ENCODE results near the gene LENG9.

DNA sequence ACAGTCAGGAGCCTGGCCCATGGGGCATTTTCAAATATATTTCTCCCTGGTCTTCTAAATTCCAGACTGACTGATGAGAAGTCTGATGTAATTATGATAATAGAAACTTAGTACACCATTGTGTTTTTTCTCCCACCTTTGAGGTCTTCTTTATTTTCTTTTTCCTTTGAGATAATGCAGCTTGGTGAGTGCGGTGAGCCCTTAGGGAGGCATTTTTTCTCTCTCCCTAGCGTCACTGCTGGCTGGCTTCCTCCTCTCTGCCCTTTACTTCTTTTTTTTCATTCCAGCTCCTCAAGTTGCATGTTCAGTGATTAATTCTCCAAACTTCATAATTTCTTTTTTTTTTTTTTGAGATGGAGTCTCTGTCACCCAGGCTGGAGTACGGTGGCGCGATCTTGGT lies 22.3 kb upstream of the LENG9 start:
- TF ChIP-seq, protein P1, sequence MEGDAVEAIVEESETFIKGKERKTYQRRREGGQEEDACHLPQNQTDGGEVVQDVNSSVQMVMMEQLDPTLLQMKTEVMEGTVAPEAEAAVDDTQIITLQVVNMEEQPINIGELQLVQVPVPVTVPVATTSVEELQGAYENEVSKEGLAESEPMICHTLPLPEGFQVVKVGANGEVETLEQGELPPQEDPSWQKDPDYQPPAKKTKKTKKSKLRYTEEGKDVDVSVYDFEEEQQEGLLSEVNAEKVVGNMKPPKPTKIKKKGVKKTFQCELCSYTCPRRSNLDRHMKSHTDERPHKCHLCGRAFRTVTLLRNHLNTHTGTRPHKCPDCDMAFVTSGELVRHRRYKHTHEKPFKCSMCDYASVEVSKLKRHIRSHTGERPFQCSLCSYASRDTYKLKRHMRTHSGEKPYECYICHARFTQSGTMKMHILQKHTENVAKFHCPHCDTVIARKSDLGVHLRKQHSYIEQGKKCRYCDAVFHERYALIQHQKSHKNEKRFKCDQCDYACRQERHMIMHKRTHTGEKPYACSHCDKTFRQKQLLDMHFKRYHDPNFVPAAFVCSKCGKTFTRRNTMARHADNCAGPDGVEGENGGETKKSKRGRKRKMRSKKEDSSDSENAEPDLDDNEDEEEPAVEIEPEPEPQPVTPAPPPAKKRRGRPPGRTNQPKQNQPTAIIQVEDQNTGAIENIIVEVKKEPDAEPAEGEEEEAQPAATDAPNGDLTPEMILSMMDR (IDR thresholded peaks at IDR 0.05 in 4 of 5, conservative IDR thresholded peaks at IDR 0.05 in 1 of 5): no peak
- no peak for TF ChIP-seq POLR2A (IDR thresholded peaks at IDR 0.05)

Data from gastrocnemius medialis (tissue), 4 donors.